Activated CD8-positive, alpha-beta memory T cell treated with anti-CD3 and anti-CD28 coated beads, Interleukin-2, amount 50 U/mL, for 24 hours (primary cell): Measurements from ENCODE around the gene PLCB3.

Source experiments
- DNase-seq: peaks from one replicate; pipeline ENCODE4 v3.0.0-alpha.2; 2020; ENCODE audit errors: extremely low read depth

Gene PLCB3

GRCh38 chr11:64265176-64266160 lies 14.1 kb downstream of the PLCB3 start:
- DNase-seq, result no peak

GRCh38 chr11:64266339-64266738 lies 15.0 kb downstream of the PLCB3 start:
- DNase-seq, result no peak

GRCh38 chr11:64267207-64267945 lies 16.0 kb downstream of the PLCB3 start:
- DNase-seq, result no peak

DNA sequence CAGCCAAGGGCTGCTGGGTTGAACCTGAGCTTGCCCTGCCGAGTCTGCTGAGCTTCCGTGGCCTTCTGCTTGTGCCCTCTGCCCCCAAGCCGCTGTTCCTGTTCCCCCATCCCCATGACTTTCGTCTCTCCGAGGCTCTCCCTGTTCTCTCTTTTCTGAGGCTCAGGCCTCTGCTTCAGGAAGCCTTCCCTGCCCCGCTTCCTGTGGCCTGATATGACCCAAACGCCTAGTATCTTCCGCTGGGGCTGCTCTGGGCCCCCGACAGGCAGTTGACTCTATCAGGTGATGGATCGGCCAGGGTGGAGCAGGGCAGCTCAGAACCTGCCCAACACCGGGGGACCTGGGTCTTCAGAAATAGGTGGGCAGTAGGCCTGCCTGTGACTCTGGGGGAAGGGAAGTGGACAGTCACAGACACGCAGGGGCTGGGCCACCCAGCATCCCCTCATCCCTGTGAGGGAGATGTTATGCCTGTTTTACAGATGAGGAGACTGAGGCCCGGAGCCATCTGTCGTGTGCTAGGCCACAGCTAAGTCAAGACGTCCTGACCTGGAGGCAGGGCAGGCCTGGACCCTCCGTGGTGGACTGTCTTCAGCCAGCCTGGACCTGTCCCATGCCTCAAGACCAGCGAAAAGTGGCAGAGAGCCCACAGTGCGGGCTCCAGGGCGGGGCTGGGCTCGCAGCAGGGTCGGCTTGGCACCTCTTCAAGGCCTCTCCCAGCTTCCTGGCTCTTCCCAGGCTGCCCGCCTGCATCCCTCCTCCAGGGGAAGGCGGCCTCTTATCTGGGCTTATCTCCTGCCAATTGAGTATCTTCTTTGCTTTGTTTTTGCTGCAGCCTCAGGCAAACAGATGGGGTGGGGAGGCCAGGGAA lies 16.9 kb downstream of the PLCB3 start:
- DNase-seq, result no peak

GRCh38 chr11:64268893-64269539 lies 17.7 kb downstream of the PLCB3 start:
- DNase-seq, result no peak

GRCh38 chr11:64269540-64270220 lies 18.4 kb downstream of the PLCB3 start:
- peak; percentile 96 for DNase-seq

GRCh38 chr11:64275031-64275800 lies 23.9 kb downstream of the PLCB3 start:
- no peak for DNase-seq

DNA sequence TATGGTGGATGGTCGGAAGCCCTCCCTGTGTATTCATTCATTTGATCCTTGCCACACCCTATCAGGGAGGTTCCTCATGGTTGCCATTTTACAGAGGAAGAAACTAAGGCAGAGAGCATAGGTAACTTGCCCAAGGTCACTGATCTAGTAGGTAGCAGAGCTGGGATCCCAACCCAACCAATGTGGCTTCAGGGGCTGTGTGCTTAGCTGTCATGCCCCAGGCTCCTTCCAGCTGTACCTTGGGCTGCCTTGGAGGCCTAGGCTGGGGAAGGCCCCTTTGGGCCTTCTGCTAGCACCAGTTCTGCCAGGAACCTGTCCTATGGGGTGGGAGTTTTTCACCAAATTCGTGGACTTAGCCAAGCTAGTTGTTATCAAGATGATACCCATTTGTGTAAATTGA lies 24.5 kb downstream of the PLCB3 start:
- DNase-seq, result no peak

- DNase-seq, result no peak
These were observed 25.5 kb downstream of the PLCB3 start for GRCh38 chr11:64276653-64277431.

- no peak for DNase-seq
These were observed 27.4 kb downstream of the PLCB3 start for GRCh38 chr11:64278576-64279190.

GRCh38 chr11:64281957-64282770 lies 30.8 kb downstream of the PLCB3 start:
- DNase-seq, result no peak

GRCh38 chr11:64283092-64283491 lies 31.8 kb downstream of the PLCB3 start:
- no peak for DNase-seq

GRCh38 chr11:64284048-64284961 lies 33.0 kb downstream of the PLCB3 start, which contains the start of gene BAD:
Gene BAD (minus strand): TSS chr11:64284665. CDS start chr11:64284368, 297 bp downstream.
- peak; percentile 78 for DNase-seq

GRCh38 chr11:64284962-64285884 lies 33.9 kb downstream of the PLCB3 start, which contains the start of gene GPR137:
Gene GPR137 (plus strand): TSS chr11:64285848. CDS start chr11:64286525, 677 bp downstream.
- DNase-seq, result no peak
